H9 (cell line): ENCODE data around the gene RET. TPM values are rescaled to one million over a fixed set of nuclear protein-coding genes. Genes with fewer than 3 reads are reported as not detected.

Experiments used
- DNase-seq: peaks from one replicate; pipeline ENCODE4 v3.0.0-alpha.2; 2017
- H2AFZ ChIP-seq: one replicate; pipeline ENCODE4 v1.6.1; 2013; ENCODE audit warnings: mild to moderate bottlenecking, low read length, control low read depth, moderate library complexity
- H2AK5ac ChIP-seq: 2 replicates; pipeline ENCODE4 v1.6.1; 2013; ENCODE audit warnings: low read length, control low read depth, mixed read lengths; ENCODE audit not compliant: insufficient read length
- H2BK120ac ChIP-seq: one replicate; pipeline ENCODE4 v1.6.1; 2013; ENCODE audit warnings: low read depth, mild to moderate bottlenecking, low read length, control low read depth, inconsistent platforms; ENCODE audit not compliant: poor library complexity, severe bottlenecking
- H2BK12ac ChIP-seq: 2 replicates; pipeline ENCODE4 v1.6.1; 2013; ENCODE audit warnings: low read length, control low read depth, mixed read lengths, low read depth; ENCODE audit not compliant: insufficient read length
- H2BK15ac ChIP-seq: 2 replicates; pipeline ENCODE4 v1.6.1; 2013; ENCODE audit warnings: low read depth, low read length, control low read depth
- H2BK20ac ChIP-seq: one replicate; pipeline ENCODE4 v1.6.1; 2013; ENCODE audit warnings: low read depth, mild to moderate bottlenecking, low read length, control low read depth, inconsistent platforms; ENCODE audit not compliant: poor library complexity, severe bottlenecking
- H2BK5ac ChIP-seq: 2 replicates; pipeline ENCODE4 v1.6.1; 2013; ENCODE audit warnings: low read length, control low read depth, mixed read lengths; ENCODE audit not compliant: insufficient read length
- H3K14ac ChIP-seq: 2 replicates; pipeline ENCODE4 v1.6.1; 2013; ENCODE audit warnings: low read length, control low read depth; ENCODE audit not compliant: insufficient read depth
- H3K18ac ChIP-seq: 2 replicates; pipeline ENCODE4 v1.6.1; 2013; ENCODE audit warnings: low read depth, mild to moderate bottlenecking, mixed read lengths, low read length, control low read depth; ENCODE audit not compliant: insufficient read length
- H3K23ac ChIP-seq: 2 replicates; pipeline ENCODE4 v1.6.1; 2013; ENCODE audit warnings: low read length, control low read depth, mixed read lengths, low read depth; ENCODE audit not compliant: insufficient read length
- H3K23me2 ChIP-seq: 2 replicates; pipeline ENCODE4 v1.6.1; 2013; ENCODE audit warnings: low read depth, mild to moderate bottlenecking, mixed read lengths, low read length, control low read depth; ENCODE audit not compliant: insufficient read length, poor library complexity, severe bottlenecking
- H3K27ac ChIP-seq: 2 replicates; pipeline ENCODE4 v1.5.1; 2013; ENCODE audit warnings: low read length, control low read depth, mixed read lengths, low read depth; ENCODE audit not compliant: insufficient read length
- H3K27me3 ChIP-seq: 2 replicates; pipeline ENCODE4 v1.6.1; 2013; ENCODE audit warnings: low read length, control low read depth, inconsistent platforms; ENCODE audit not compliant: insufficient read depth
- H3K4ac ChIP-seq: 2 replicates; pipeline ENCODE4 v1.6.1; 2013; ENCODE audit warnings: low read depth, mild to moderate bottlenecking, control low read depth, inconsistent platforms, low read length, moderate library complexity
- H3K4me1 ChIP-seq: 2 replicates; pipeline ENCODE4 v1.6.1; 2013; ENCODE audit warnings: low read length, control low read depth, inconsistent platforms; ENCODE audit not compliant: insufficient read depth
- H3K4me2 ChIP-seq: 2 replicates; pipeline ENCODE4 v1.6.1; 2013; ENCODE audit warnings: low read length, control low read depth, mixed read lengths; ENCODE audit not compliant: insufficient read length, insufficient read depth
- H3K56ac ChIP-seq: 2 replicates; pipeline ENCODE4 v1.6.1; 2013; ENCODE audit warnings: low read depth, mild to moderate bottlenecking, mixed read lengths, low read length, control low read depth; ENCODE audit not compliant: insufficient read length
- H3K79me1 ChIP-seq: 2 replicates; pipeline ENCODE4 v1.6.1; 2013; ENCODE audit warnings: low read depth, mild to moderate bottlenecking, moderate library complexity, low read length, control low read depth, inconsistent platforms; ENCODE audit not compliant: insufficient read depth, poor library complexity, severe bottlenecking
- H3K79me2 ChIP-seq: 2 replicates; pipeline ENCODE4 v1.6.1; 2013; ENCODE audit warnings: low read length, control low read depth, inconsistent platforms; ENCODE audit not compliant: insufficient read depth
- H3K9ac ChIP-seq: 2 replicates; pipeline ENCODE4 v1.6.1; 2013; ENCODE audit warnings: low read length, control low read depth, mixed read lengths; ENCODE audit not compliant: insufficient read length; ENCODE audit errors: extremely low read depth
- H3K9me3 ChIP-seq: one replicate; pipeline ENCODE4 v1.6.1; 2013; ENCODE audit warnings: low read depth, low read length, inconsistent platforms; ENCODE audit not compliant: control insufficient read depth
- H3T11ph ChIP-seq: one replicate; pipeline ENCODE4 v1.6.1; 2013; ENCODE audit warnings: mild to moderate bottlenecking, low read length, control low read depth, inconsistent platforms
- H4K20me1 ChIP-seq: one replicate; pipeline ENCODE4 v1.6.1; 2013; ENCODE audit not compliant: control insufficient read depth, insufficient read length, insufficient read depth
- H4K5ac ChIP-seq: 2 replicates; pipeline ENCODE4 v1.6.1; 2013; ENCODE audit warnings: low read depth, mild to moderate bottlenecking, mixed read lengths, low read length, control low read depth; ENCODE audit not compliant: insufficient read length
- H4K8ac ChIP-seq: replicated peaks from 2 replicates; pipeline ENCODE4 v1.6.1; 2013; ENCODE audit warnings: low read length, control low read depth, mixed read lengths, low read depth; ENCODE audit not compliant: insufficient read length
- H4K91ac ChIP-seq: 2 replicates; pipeline ENCODE4 v1.6.1; 2013; ENCODE audit warnings: low read depth, mild to moderate bottlenecking, moderate library complexity, mixed read lengths, low read length, control low read depth; ENCODE audit not compliant: insufficient read length
- H3K27ac Mint-ChIP-seq, 3 experiments: 2 replicates in 2 of 3; 3 replicates in 1 of 3; pipeline ENCODE4 v1.8.0; 2020 to 2021; ENCODE audit warnings: mixed read lengths in 3 of 3, mild to moderate bottlenecking in 1 of 3, moderate library complexity in 1 of 3
- H3K27me3 Mint-ChIP-seq: 2 replicates; pipeline ENCODE4 v1.8.0; 2021; ENCODE audit warnings: low read depth, mild to moderate bottlenecking, moderate library complexity, mixed read lengths
- H3K36me3 Mint-ChIP-seq, 3 experiments: 2 replicates in 2 of 3; 3 replicates in 1 of 3; pipeline ENCODE4 v1.8.0; 2020 to 2021; ENCODE audit warnings: low read depth in 3 of 3, mixed read lengths in 3 of 3; ENCODE audit not compliant: insufficient read depth in 1 of 3
- H3K4me1 Mint-ChIP-seq, 2 experiments: 2 replicates each; pipeline ENCODE4 v1.8.0; 2020; ENCODE audit warnings: mixed read lengths in 2 of 2
- H3K4me3 Mint-ChIP-seq, 2 experiments: 2 replicates in 1 of 2; 3 replicates in 1 of 2; pipeline ENCODE4 v1.8.0; 2020 to 2021; ENCODE audit warnings: mild to moderate bottlenecking in 2 of 2, mixed read lengths in 2 of 2, moderate library complexity in 1 of 2
- H3K9me3 Mint-ChIP-seq, 2 experiments: 2 replicates in 1 of 2; 3 replicates in 1 of 2; pipeline ENCODE4 v1.8.0; 2020; ENCODE audit warnings: mild to moderate bottlenecking in 2 of 2, mixed read lengths in 2 of 2, moderate library complexity in 1 of 2
- CTCF ChIP-seq: fragments of 200-600 bp; sonication (generic); conservative IDR thresholded peaks from 3 replicates; pipeline ENCODE4 v1.8.0; 2021; ENCODE audit warnings: antibody characterized with exemption, mild to moderate bottlenecking
- WGBS: extraction: QIAGEN DNeasy Blood & Tissue Kit; methylation state at CpG from one replicate; pipeline ENCODE4 v1.1.7; 2013; ENCODE audit warnings: missing lambda C conversion rate, low lambda C conversion rate, mixed read lengths; ENCODE audit not compliant: insufficient read length; ENCODE audit errors: extremely low coverage; 5-methylcytosine and 5-hydroxymethylcytosine counted together
- total RNA-seq: library from RNA; stranded (reverse); gene quantifications from 2 replicates; pipeline ENCODE4 v1.2.1, GENCODE V29; 2021

RET gene
- total RNA-seq, 1 experiment from 2014 or later: 12.2 TPM

GRCh38 chr10:43128958-43129706 is 52.3 kb downstream of the RET start:
- TF ChIP-seq CTCF: no peak
- no peak overlapping the region for H2BK15ac ChIP-seq
- no peak overlapping the region for H4K5ac ChIP-seq
- no peak overlapping the region for H3K14ac ChIP-seq
- H2BK20ac ChIP-seq: no peak overlapping the region
- no peak overlapping the region for H2BK120ac ChIP-seq
- H2AK5ac ChIP-seq: no peak overlapping the region
- H3K18ac ChIP-seq: no peak overlapping the region
- H2BK12ac ChIP-seq: no peak overlapping the region
- no peak overlapping the region for H3K23ac ChIP-seq
- no peaks in the 10 kb centered on the region for H3K9me3 Mint-ChIP-seq
- H3K27me3 ChIP-seq: no peaks in the 10 kb centered on the region
- no peak overlapping the region for H4K91ac ChIP-seq
- H4K20me1 ChIP-seq: no peaks in the 10 kb centered on the region
- peaks cover 0 to 10% (median 7%) of the 10 kb centered on the region in 3 experiments; a peak in 4 of 7 replicates for H3K36me3 Mint-ChIP-seq
- peak; percentile 20 for DNase-seq
- H3K9me3 ChIP-seq: no peaks in the 10 kb centered on the region
- H2BK5ac ChIP-seq: no peak overlapping the region
- no CpG with 5 or more reads among the region's 6 CpGs for WGBS
- H3K27ac Mint-ChIP-seq: no peak overlapping the region
- no peak overlapping the region for H3T11ph ChIP-seq
- no peak overlapping the region for H3K4ac ChIP-seq
- peaks cover 8 to 9% of the 10 kb centered on the region in 2 experiments for H3K4me1 Mint-ChIP-seq
- H3K79me1 ChIP-seq: no peaks in the 10 kb centered on the region
- no peaks in the 10 kb centered on the region for H3K79me2 ChIP-seq
- no peak overlapping the region for H3K9ac ChIP-seq
- H3K23me2 ChIP-seq: no peaks in the 10 kb centered on the region
- no peak overlapping the region for H3K27ac ChIP-seq
- no peak overlapping the region for H2AFZ ChIP-seq
- no peak overlapping the region for H3K4me2 ChIP-seq
- H3K4me3 Mint-ChIP-seq: no peak overlapping the region
- peaks cover 2% of the 10 kb centered on the region for H3K27me3 Mint-ChIP-seq
- H4K8ac ChIP-seq: no peak overlapping the region
- H3K56ac ChIP-seq: no peak overlapping the region
- H3K4me1 ChIP-seq: no peaks in the 10 kb centered on the region; the same call in 1 of the 2 replicates
